NCI-H2081 treated with DMSO at 0.1 percent for 48 hours (cell line): Measurements from ENCODE around the gene SLC6A6.
"Not testable (repeated sequence)": the region's sequence is repeated elsewhere in the genome, so short reads cannot be mapped to it uniquely, and the experiment has no call there.

Experiments
- DNase-seq: peaks from one replicate; lab custom pipeline; 2025; lab: John Stamatoyannopoulos, UW

The SLC6A6 gene

GRCh38 chr3:14508505-14508819 lies 106.1 kb downstream of the SLC6A6 start:
- DNase-seq: no peak

GRCh38 chr3:14508966-14509795 lies 106.8 kb downstream of the SLC6A6 start:
- no peak for DNase-seq

GRCh38 chr3:14509796-14510100 lies 107.3 kb downstream of the SLC6A6 start:
- DNase-seq: no peak

GRCh38 chr3:14510838-14511622 lies 108.6 kb downstream of the SLC6A6 start:
- no peak for DNase-seq

GRCh38 chr3:14511623-14512280 lies 109.3 kb downstream of the SLC6A6 start:
- DNase-seq: no peak

GRCh38 chr3:14512281-14512941 lies 110.0 kb downstream of the SLC6A6 start:
- DNase-seq: no peak

- no peak for DNase-seq
Observed at GRCh38 chr3:14512942-14513327, 110.5 kb downstream of the SLC6A6 start.

- DNase-seq: no peak
Observed at GRCh38 chr3:14513566-14514322, 111.3 kb downstream of the SLC6A6 start.

- DNase-seq: no peak
Observed at GRCh38 chr3:14514323-14514720, 111.9 kb downstream of the SLC6A6 start.

- not testable (repeated sequence) for DNase-seq
Observed at GRCh38 chr3:14515526-14515925, 113.1 kb downstream of the SLC6A6 start.

- DNase-seq: no peak
Observed at GRCh38 chr3:14516738-14517345, 114.4 kb downstream of the SLC6A6 start.

GRCh38 chr3:14517601-14518431 lies 115.4 kb downstream of the SLC6A6 start:
- DNase-seq: no peak

- no peak for DNase-seq
Observed at GRCh38 chr3:14518432-14518802, 116.0 kb downstream of the SLC6A6 start.

GRCh38 chr3:14518893-14519292 lies 116.5 kb downstream of the SLC6A6 start:
- DNase-seq: no peak

- DNase-seq: no peak
Observed at GRCh38 chr3:14519406-14519805, 117.0 kb downstream of the SLC6A6 start.

GRCh38 chr3:14520149-14520548 lies 117.7 kb downstream of the SLC6A6 start:
- no peak for DNase-seq

GRCh38 chr3:14520967-14521366 lies 118.6 kb downstream of the SLC6A6 start:
- DNase-seq: no peak

- no peak for DNase-seq
Observed at GRCh38 chr3:14521611-14522010, 119.2 kb downstream of the SLC6A6 start.

- DNase-seq: no peak
Observed at GRCh38 chr3:14522129-14522691, 119.8 kb downstream of the SLC6A6 start.

- DNase-seq: no peak
Observed at GRCh38 chr3:14522768-14523167, 120.4 kb downstream of the SLC6A6 start.
